DLD1 (cell line): ENCODE results near the gene GP1BA.

Experiments used
- in situ Hi-C: cut with HindIII; loops from 2 replicates; pipeline ENCODE4 v1.10.0; 2017; ENCODE audit warnings: low sequenced_read_pairs

The GP1BA gene

DNA sequence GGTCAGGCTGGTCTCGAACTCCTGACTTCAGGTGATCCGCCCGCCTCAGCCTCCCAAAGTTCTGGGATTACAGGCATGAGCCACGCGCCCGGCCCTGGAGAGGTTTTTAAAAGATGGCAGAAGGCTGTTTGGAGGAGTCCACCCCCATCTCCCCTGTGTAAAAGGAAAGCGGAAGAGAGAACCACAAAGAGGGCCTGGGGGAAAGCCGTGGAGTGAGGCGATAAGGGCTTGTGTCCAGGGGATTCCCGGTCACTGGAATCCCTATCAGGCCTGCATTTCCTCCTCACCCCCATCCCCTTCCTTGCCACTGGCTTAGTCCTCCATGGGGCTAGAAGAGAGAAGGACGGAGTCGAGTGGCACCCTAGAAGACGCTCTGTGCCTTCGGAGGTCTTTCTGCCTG, at the start of gene GP1BA:
Gene GP1BA (plus strand): TSS at position 315 of the 400 bp plus-strand sequence. CDS start 328 bp downstream, outside the sequence.
- in situ Hi-C loops: no loop called here

DNA sequence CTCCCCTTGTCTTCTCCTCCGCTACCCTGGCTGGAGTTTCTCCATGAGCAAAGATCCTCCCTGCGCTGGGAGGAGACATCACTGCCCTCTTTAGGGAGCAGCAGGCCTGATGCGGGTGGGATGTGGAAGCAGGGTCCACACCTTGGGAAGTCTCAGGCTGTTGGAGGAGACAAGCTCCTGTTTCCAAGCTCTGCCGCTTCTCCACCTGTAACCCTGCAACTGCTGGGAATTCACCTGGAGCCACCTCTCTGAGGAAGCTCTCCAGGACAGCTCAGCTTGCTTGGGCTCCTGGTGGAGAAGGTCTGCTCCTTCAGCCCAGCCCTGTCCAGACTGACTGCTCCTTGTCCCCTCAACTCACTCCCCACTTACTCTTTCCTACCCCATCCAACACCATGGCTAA, 47.6 kb upstream of the GP1BA start:
- in situ Hi-C loops: no loop called here

DNA sequence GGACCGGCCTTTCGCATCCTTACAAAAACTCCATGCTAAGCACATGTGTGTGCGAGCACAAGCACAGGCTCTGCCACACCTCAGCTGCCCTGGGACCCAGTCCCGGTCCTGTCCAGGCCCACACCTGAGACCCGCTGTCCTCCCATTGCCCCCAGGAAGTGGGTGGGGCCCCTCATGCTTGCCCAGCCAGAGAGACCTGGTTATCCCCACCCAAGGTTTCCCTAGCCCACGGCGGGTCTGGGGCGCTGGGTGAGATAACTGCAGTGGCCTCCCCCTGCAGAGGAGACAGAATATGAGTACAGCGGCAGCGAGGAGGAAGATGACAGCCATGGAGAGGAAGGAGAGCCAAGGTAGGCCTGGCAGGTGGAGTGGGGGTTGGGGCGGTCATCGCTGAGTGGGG, 45.2 kb upstream of the GP1BA start:
- in situ Hi-C loops: no loop called here

DNA sequence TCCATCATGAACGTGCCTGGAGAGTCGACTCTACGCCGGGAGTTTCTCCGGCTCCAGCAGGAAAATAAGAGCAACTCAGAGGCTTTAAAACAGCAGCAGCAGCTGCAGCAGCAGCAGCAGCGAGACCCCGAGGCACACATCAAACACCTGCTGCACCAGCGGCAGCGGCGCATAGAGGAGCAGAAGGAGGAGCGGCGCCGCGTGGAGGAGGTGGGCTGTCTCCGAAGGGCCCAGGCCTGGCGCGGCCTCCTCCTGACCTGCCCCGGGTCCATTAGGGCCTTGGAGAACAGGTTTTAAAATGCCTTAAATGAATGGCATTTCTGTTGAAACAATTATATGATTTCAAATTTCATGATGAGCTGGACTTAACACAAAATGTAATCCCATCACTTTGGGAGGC, 44.5 kb upstream of the GP1BA start:
- in situ Hi-C loops: no loop called here

DNA sequence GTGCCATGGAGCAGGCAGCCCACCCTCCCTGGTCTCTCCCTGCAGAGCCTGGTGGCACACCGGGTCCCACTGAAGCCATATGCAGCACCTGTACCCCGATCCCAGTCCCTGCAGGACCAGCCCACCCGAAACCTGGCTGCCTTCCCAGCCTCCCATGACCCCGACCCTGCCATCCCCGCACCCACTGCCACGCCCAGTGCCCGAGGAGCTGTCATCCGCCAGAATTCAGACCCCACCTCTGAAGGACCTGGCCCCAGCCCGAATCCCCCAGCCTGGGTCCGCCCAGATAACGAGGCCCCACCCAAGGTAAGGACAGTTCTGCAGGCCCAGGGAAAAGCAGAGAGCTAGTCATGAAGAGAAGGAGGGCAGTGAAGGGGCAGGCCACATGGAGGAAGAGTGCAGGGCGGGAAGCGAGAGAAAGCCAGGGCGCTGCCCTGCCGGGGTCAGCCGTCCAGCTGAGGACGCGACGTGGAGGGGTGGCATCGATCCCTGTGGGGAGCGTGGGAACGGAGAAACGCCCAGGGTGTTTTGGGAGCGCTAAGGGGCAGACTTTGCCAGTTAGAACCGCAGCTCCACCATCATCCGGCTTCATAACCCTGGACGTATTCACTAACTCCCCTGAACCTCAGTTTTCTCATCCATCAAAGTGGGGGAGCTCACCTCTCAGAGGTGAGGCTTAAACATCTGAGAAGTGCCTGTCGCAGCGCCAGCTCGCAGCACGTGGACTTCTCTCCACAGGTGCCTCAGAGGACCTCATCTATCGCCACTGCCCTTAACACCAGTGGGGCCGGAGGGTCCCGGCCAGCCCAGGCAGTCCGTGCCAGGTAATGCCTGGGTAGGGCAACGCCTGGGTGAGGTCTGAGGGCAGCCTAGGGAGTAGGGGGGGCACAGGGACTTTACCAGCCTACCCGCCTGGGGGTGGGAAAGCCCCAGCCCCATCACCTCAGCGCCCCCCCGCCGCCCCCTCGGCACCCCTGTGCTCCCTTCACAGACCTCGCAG, 40.4 kb upstream of the GP1BA start:
- in situ Hi-C loops: no loop called here

DNA sequence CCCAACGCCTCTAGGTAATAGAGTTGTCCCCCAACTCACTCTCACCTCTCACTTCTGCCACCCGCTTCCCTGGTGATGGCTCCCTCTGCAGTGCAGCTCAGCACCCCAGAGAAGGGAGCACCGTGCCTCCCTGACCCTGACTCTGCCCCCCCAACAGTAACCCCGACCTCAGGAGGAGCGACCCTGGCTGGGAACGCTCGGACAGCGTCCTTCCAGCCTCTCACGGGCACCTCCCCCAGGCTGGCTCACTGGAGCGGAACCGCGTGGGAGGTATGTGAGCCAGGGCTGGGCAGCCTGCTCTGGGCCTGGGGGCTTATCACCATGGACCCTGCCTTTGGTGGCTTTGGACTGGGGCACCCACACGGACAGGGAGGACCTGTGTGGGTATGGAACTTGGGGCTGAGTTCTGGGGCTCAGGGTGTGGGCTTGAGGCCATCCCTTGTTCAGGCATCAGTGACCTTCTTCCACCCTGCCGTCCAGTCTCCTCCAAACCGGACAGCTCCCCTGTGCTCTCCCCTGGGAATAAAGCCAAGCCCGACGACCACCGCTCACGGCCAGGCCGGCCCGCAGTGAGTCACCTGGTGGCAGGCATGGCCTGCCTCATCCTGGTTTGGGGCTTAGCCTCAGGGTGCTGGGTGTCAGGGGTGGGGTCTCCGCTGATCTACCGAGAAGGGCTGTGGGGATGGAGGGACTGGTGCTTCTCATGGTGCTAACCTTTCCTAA, 39.4 kb upstream of the GP1BA start:
- in situ Hi-C loops: no loop called here

DNA sequence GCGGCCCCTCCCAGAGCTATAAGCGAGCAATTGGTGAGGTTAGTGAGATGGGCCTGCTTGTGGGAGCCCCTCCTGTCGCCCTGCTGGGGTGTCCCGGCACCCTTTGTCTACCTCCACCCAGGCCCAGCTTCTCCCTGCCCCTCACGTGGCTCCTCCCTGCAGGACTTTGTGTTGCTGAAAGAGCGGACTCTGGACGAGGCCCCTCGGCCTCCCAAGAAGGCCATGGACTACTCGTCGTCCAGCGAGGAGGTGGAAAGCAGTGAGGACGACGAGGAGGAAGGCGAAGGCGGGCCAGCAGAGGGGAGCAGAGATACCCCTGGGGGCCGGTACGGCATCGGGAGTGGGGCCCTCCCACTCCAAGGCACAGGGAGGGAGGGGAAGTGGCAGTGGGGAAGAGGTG, 38.8 kb upstream of the GP1BA start:
- in situ Hi-C loops: no loop called here

DNA sequence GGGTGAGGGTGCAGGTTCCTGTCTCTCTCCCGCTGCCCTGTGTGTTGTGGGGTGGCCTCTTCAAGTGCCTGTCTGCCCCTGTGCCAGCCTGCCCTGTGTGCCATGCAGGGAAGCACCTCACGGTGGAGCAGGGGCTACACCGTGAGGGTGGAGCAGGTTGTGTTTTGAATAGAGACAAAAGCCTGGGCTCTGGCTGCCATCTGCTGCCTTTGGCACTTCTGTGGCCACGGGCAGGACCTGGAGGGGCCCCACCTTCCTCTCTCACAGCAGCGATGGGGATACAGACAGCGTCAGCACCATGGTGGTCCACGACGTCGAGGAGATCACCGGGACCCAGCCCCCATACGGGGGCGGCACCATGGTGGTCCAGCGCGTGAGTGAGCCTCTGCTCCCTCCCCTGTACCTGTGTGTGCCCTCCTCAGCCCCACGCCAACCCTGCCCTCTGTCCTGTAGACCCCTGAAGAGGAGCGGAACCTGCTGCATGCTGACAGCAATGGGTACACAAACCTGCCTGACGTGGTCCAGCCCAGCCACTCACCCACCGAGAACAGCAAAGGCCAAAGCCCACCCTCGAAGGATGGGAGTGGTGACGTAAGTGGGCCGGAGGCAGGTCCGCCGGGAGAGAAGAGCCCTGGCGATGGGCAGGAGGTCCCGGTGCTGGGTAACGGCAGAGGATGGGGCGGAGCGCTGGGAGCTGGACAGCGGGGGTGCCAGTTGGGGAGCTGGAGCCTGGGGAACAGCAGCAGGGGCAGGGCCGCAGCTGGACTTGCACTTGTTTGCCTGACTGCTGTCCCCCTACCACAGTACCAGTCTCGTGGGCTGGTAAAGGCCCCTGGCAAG, 38.1 kb upstream of the GP1BA start:
- in situ Hi-C loops: no loop called here

DNA sequence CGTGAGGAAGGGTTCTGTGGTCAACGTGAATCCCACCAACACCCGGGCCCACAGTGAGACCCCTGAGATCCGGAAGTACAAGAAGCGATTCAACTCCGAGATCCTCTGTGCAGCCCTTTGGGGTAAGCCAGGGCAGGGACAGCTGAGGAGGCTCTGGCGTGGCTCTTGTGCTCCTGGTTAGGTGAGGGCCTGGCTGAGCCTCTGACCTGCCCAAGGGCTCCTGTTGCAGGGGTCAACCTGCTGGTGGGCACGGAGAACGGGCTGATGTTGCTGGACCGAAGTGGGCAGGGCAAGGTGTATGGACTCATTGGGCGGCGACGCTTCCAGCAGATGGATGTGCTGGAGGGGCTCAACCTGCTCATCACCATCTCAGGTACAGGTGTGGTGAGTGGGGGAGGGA, 37.0 kb upstream of the GP1BA start:
- in situ Hi-C loops: no loop called here

DNA sequence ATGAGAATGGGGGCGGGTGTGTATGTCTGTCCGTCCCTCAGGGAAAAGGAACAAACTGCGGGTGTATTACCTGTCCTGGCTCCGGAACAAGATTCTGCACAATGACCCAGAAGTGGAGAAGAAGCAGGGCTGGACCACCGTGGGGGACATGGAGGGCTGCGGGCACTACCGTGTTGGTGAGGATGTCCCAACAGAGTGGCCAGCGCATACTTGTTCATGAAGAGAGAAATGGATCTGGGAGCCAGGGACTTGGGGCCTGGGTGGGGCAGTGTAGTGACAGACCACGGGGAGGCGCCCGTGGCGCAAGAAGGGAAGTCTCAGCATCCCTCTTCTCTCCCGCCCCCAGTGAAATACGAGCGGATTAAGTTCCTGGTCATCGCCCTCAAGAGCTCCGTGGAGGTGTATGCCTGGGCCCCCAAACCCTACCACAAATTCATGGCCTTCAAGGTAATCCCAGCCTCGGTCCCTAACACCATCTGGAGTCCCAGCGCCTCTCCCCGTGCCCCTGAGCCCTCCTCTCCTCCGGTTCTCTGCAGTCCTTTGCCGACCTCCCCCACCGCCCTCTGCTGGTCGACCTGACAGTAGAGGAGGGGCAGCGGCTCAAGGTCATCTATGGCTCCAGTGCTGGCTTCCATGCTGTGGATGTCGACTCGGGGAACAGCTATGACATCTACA, 36.3 kb upstream of the GP1BA start:
- in situ Hi-C loops: no loop called here

DNA sequence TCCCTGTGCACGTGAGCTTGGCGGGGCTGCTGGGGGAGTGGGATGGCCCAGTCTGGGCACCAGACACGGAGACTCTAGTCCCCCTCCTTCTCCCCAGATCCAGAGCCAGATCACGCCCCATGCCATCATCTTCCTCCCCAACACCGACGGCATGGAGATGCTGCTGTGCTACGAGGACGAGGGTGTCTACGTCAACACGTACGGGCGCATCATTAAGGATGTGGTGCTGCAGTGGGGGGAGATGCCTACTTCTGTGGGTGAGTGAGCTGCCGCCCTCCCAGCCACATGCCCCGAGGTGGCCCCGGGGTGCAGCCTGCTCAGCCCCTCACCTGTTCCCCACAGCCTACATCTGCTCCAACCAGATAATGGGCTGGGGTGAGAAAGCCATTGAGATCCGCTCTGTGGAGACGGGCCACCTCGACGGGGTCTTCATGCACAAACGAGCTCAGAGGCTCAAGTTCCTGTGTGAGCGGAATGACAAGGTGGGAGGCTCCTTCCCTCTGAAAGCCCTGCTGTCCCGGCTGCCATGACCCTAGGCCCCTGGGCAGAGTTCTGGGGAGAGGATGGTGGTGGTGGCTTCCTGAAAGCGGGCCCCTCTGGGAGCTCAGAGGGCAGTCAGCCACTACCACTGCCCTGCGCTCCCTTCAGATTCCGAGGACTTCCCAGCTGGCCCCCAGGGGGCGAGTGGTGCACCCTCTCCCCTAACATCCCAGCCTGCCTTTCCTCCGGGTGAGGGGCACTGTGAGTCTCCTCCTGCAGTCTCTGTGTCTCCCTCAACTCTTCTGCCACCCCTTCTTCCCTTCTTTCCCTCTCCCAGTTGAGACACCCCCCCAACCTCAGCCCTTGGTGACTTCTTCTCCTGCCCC, 35.5 kb upstream of the GP1BA start:
- in situ Hi-C loops: no loop called here

DNA sequence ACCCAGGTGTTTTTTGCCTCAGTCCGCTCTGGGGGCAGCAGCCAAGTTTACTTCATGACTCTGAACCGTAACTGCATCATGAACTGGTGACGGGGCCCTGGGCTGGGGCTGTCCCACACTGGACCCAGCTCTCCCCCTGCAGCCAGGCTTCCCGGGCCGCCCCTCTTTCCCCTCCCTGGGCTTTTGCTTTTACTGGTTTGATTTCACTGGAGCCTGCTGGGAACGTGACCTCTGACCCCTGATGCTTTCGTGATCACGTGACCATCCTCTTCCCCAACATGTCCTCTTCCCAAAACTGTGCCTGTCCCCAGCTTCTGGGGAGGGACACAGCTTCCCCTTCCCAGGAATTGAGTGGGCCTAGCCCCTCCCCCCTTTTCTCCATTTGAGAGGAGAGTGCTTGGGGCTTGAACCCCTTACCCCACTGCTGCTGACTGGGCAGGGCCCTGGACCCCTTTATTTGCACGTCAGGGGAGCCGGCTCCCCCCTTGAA, 34.8 kb upstream of the GP1BA start:
- in situ Hi-C loops: no loop called here

DNA sequence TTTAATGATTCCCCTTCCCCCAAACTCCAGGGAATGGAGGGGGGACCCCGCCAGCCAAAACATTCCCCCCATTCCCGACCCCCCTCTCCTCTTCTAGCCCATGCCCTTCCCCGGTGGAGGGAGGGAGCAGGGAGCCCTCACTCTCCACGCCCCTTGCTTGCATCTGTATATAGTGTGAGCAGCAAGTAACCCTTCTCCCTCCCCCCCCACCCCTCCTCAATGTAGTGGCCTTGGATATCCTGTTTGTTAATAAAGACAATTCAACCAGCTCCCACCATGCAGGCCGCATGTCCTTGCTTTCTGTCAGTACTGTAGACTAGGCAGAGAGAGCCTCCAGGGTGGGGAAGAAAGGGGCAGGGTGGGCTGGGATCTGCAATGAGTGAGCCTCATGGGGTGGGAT, 34.3 kb upstream of the GP1BA start:
- in situ Hi-C loops: no loop called here

DNA sequence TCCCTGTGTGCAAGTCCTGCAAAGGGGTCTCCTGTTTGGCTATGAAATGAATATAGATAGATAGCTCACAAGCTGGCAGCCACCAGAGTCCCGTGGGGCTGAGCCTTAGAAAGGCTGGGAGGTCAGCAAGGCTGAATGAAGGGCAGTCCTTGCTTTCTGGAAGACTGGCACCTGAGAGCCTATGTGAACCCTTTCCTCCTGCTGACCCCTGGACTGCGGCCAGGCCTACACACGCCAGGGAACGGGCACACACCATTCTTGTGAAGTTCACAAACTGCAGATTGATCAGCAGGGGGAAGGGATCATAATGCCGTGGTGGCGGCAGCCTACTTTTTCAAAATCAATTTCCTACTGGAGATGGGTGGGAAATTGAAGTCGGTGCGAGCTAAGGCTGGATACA, 33.7 kb upstream of the GP1BA start:
- in situ Hi-C loops: no loop called here

DNA sequence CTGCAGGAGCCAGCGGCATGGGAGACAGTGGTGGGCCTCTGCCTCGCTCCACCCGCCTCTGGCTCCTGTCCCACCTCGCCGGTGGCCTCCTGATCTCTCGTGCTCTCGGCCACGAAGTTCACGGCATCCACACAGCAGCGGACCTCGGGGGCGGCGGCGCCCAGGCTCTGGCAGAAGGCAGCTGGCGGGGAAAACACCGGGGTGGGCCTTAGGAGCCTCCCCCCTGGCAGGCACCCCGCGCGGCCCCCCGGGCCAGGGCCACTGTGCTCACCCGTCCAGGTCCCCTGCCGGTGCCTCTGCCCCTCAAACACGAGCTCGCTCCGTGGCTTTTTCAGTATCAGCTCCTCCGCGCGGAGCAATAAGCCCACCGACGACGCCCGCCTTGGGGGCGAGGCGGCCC, 33.1 kb upstream of the GP1BA start:
- in situ Hi-C loops: no loop called here

DNA sequence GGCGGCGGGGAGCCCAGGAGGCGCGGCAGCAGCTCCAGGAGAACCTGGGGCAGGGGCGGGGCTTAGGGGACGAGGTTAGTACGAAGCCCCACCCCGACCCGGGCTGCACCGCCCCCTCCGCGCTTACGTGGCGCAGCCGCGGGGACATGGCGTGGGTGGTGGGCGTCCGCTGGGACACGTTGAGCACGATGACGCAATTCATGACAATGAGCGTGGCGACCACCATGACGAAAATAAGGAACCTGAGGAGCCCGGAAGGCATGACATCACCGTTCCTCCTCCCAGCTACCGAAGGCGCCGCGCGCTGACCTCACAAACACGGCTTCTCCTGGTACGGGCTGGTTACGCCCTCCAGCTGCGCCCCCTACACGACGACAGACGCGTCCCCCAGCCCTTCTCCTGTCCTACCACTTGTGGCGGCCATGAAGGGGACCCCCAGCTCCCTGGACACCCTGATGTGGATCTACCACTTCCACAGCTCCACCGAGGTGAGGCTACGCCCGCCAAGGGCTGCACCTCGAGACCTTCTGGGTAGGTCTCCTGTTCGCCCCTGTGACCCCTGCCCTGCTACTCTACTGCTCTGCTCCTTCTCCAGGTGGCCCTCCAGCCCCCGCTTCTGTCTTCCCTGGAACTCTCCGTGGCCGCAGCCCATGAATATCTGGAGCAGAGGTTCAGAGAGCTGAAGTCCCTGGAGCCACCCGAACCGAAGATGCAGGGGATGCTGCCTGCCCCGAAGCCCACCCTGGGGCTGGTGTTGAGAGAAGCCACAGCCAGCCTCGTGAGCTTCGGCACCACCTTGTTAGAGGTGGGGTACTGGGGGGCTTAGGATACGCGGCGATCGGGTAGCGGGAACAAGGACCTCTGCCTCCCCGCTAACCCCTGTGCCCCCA, 32.5 kb upstream of the GP1BA start, which contains the start of gene C17orf107:
Gene C17orf107 (plus strand): TSS at position 196 of the 890 bp plus-strand sequence. CDS start 227 bp downstream, at position 423.
- in situ Hi-C loops: no loop called here

DNA sequence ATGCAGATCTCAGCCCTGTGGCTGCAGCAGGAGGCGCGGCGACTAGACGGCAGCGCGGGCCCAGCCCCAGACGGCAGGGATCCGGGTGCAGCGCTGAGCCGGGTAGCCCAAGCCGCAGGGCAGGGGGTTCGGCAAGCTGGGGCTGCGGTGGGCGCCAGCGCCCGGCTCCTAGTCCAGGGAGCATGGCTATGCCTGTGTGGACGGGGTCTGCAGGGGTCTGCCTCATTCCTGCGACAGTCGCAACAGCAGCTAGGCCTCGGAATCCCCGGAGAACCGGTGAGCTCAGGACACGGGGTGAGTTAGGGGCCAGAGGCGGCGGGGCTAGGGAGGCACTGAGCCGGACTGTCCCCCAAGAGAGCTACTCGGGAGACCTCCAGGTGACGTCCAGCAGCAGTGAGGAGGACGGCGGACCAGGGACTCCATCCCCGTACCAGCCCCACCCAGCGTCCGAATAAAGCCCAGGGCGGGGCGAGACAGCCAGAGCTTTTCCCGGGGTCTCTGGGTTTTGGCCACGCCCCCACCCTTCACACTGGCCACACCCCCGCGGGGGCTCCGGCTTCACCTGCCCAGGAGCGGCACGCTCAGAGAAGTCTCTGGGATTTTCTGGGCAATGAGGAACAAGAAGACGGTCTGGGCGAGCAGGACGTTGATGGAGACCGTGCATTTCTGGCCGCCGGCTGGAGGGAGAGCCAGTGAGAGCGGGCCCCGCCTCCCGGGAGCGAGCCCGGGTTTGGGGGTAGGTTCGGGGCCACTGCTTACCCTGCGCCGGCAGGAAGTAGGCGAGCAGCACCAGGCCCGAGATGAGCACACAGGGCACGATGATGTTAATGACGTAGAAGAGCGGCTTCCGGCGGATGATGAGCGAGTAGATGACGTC, 31.6 kb upstream of the GP1BA start:
- in situ Hi-C loops: no loop called here
